ENCODE measurements around the gene POU6F2. TPM values are rescaled to one million over a fixed set of nuclear protein-coding genes. Genes with fewer than 3 reads are reported as not detected.

Gene POU6F2
- total RNA-seq, 1 donor: under 0.01 TPM

- TF ChIP-seq CTCF (IDR thresholded peaks at IDR 0.05; ENCODE audit: insufficient read depth, low read depth, low read length): no peak
- H3K4me3 ChIP-seq (ENCODE audit: low read depth, low read length): no peak overlapping the region
- no peak for DNase-seq (ENCODE audit: low read depth)
Observed at GRCh38 chr7:39515534-39516228, 538.0 kb downstream of the POU6F2 start.

- TF ChIP-seq CTCF (IDR thresholded peaks at IDR 0.05; ENCODE audit: insufficient read depth, low read depth, low read length): no peak
- no peak overlapping the region for H3K4me3 ChIP-seq (ENCODE audit: low read depth, low read length)
- DNase-seq (ENCODE audit: low read depth): no peak
Observed at GRCh38 chr7:39516498-39516897, 538.8 kb downstream of the POU6F2 start.

GRCh38 chr7:39517240-39517639 lies 539.5 kb downstream of the POU6F2 start:
- DNase-seq (ENCODE audit: low read depth): no peak

More at GRCh38 chr7:39517240-39517639, 539.5 kb downstream of the POU6F2 start:
- TF ChIP-seq CTCF (IDR thresholded peaks at IDR 0.05; ENCODE audit: insufficient read depth, low read depth, low read length): no peak
- no peak overlapping the region for H3K4me3 ChIP-seq (ENCODE audit: low read depth, low read length)

Small RNA genes lying within 50 kb of the gene (small RNA-seq; reads per million reads assigned to genes)
- gene SNORA20B: 4.1 reads per million, percentile 78 among the genes with 10 or more reads in this experiment

Other genes starting within 250 kb of the POU6F2 start
- gene VPS41, start 68.7 kb upstream of the POU6F2 start, total RNA-seq: 53.5 and 55.4 TPM in 2 replicates

All from fibroblast of villous mesenchyme (primary cell).